ENCODE measurements around the gene MYO5C.

MYO5C gene

GRCh38 chr15:52328680-52329079 lies 33.1 kb upstream of the MYO5C start:
- no peak overlapping the region for H3K4me3 ChIP-seq (ENCODE audit: low read depth, low read length)
- TF ChIP-seq CTCF (IDR thresholded peaks at IDR 0.05; ENCODE audit: low read depth, low read length, missing control alignments) = no peak
- in situ Hi-C loops (cut with HindIII; ENCODE audit: low sequenced_read_pairs) = no loop called here
- no peak for DNase-seq (ENCODE audit: low read depth)

GRCh38 chr15:52326756-52327155 lies 31.2 kb upstream of the MYO5C start:
- DNase-seq (ENCODE audit: low read depth) = no peak
- no peak overlapping the region for H3K4me3 ChIP-seq (ENCODE audit: low read depth, low read length)
- in situ Hi-C loops (cut with HindIII; ENCODE audit: low sequenced_read_pairs) = no loop called here
- no peak for TF ChIP-seq CTCF (IDR thresholded peaks at IDR 0.05; ENCODE audit: low read depth, low read length, missing control alignments)

GRCh38 chr15:52324109-52324508 lies 28.5 kb upstream of the MYO5C start:
- in situ Hi-C loops (cut with HindIII; ENCODE audit: low sequenced_read_pairs) = no loop called here
- no peak for TF ChIP-seq CTCF (IDR thresholded peaks at IDR 0.05; ENCODE audit: low read depth, low read length, missing control alignments)
- H3K4me3 ChIP-seq (ENCODE audit: low read depth, low read length) = no peak overlapping the region
- no peak for DNase-seq (ENCODE audit: low read depth)

- H3K4me3 ChIP-seq (ENCODE audit: low read depth, low read length) = no peak overlapping the region
- no peak for DNase-seq (ENCODE audit: low read depth)
- TF ChIP-seq CTCF (IDR thresholded peaks at IDR 0.05; ENCODE audit: low read depth, low read length, missing control alignments) = no peak
- in situ Hi-C loops (cut with HindIII; ENCODE audit: low sequenced_read_pairs) = no loop called here
Observed at GRCh38 chr15:52318729-52319500, 23.3 kb upstream of the MYO5C start.

GRCh38 chr15:52317688-52318087 lies 22.1 kb upstream of the MYO5C start:
- no peak for TF ChIP-seq CTCF (IDR thresholded peaks at IDR 0.05; ENCODE audit: low read depth, low read length, missing control alignments)
- in situ Hi-C loops (cut with HindIII; ENCODE audit: low sequenced_read_pairs) = no loop called here
- DNase-seq (ENCODE audit: low read depth) = no peak
- H3K4me3 ChIP-seq (ENCODE audit: low read depth, low read length) = no peak overlapping the region

GRCh38 chr15:52317022-52317421 lies 21.4 kb upstream of the MYO5C start:
- in situ Hi-C loops (cut with HindIII; ENCODE audit: low sequenced_read_pairs) = no loop called here
- DNase-seq (ENCODE audit: low read depth) = no peak
- TF ChIP-seq CTCF (IDR thresholded peaks at IDR 0.05; ENCODE audit: low read depth, low read length, missing control alignments) = no peak
- no peak overlapping the region for H3K4me3 ChIP-seq (ENCODE audit: low read depth, low read length)

All from astrocyte of the cerebellum (primary cell).